A673 (cell line): ENCODE results near the gene ADAT3. TPM values are rescaled to one million over a fixed set of nuclear protein-coding genes. Genes with fewer than 3 reads are reported as not detected.

Source experiments
- BruUV-seq: library from RNA; stranded (reverse); fragments of 400-500 nt; replicated peaks from 2 replicates; lab custom pipeline; 2021; lab: Mats Ljungman, UMichigan
- CTCF ChIA-PET: fragments of 300-600 bp; sonication (Branson Sonifier 250); formaldehyde crosslinking; loops from one replicate; lab custom pipeline; 2022; ENCODE audit warnings: antibody characterized with exemption; lab: Charles Lee
- POLR2A ChIA-PET: fragments of 300-600 bp; sonication (Branson Sonifier 250); formaldehyde crosslinking; loops from one replicate; lab custom pipeline; 2022; ENCODE audit warnings: antibody characterized with exemption; ENCODE audit not compliant: low non-redundant PET; lab: Charles Lee
- DNase-seq: peaks from one replicate; pipeline ENCODE4 v3.0.0-alpha.2; 2015; ENCODE audit warnings: low spot score
- H3K27ac ChIP-seq: fragments of 200-600 bp; sonication (generic); 2 replicates; pipeline ENCODE4 v1.5.1; 2016; ENCODE audit warnings: mixed run types, low read depth, mild to moderate bottlenecking, mixed read lengths, antibody characterized with exemption, low read length; ENCODE audit not compliant: poor library complexity, severe bottlenecking
- H3K27me3 ChIP-seq: fragments of 200-600 bp; sonication (generic); replicated peaks from 2 replicates; pipeline ENCODE4 v1.6.1; 2017; ENCODE audit warnings: mixed run types, low read depth, mild to moderate bottlenecking, mixed read lengths, antibody characterized with exemption, low read length; ENCODE audit not compliant: insufficient read depth, poor library complexity
- H3K36me3 ChIP-seq: fragments of 200-600 bp; sonication (generic); 2 replicates; pipeline ENCODE4 v1.6.1; 2016; ENCODE audit warnings: mixed run types, mild to moderate bottlenecking, mixed read lengths, antibody characterized with exemption, low read length; ENCODE audit not compliant: insufficient read depth, poor library complexity, severe bottlenecking
- H3K4me1 ChIP-seq: fragments of 200-600 bp; sonication (generic); 2 replicates; pipeline ENCODE4 v1.6.1; 2017; ENCODE audit warnings: mixed run types, mild to moderate bottlenecking, mixed read lengths, antibody characterized with exemption, low read length; ENCODE audit not compliant: insufficient read depth, poor library complexity, severe bottlenecking
- H3K4me3 ChIP-seq: fragments of 200-600 bp; sonication (generic); 2 replicates; pipeline ENCODE4 v1.5.1; 2016; ENCODE audit warnings: low read depth, mixed run types, mild to moderate bottlenecking, mixed read lengths, low read length; ENCODE audit not compliant: poor library complexity, severe bottlenecking
- H3K9me3 ChIP-seq: fragments of 200-600 bp; sonication (generic); 2 replicates; pipeline ENCODE4 v1.6.1; 2016; ENCODE audit warnings: mixed run types, low read depth, mild to moderate bottlenecking, mixed read lengths, antibody characterized with exemption, low read length; ENCODE audit not compliant: poor library complexity, severe bottlenecking
- EZH2 ChIP-seq: fragments of 200-600 bp; sonication (generic); IDR thresholded peaks from 2 replicates; pipeline ENCODE4 v1.6.1; 2017; ENCODE audit warnings: borderline replicate concordance, low read depth, mild to moderate bottlenecking, mixed read lengths, antibody characterized with exemption, low read length; ENCODE audit not compliant: poor library complexity, severe bottlenecking
- intact Hi-C: fragments of 100-400 bp; cut with micrococcal nuclease; formaldehyde crosslinking; loops from one replicate; pipeline ENCODE4 v1.10.0; 2022; ENCODE audit not compliant: unreplicated experiment
- total RNA-seq: library from RNA; stranded (reverse); gene quantifications from 2 replicates; pipeline ENCODE4 v1.2.3, GENCODE V29; 2021
- TF ChIP-seq, protein P1 (sequence below): fragments of 300-800, 200-600 bp; sonication (generic); conservative IDR thresholded peaks from 2 replicates; pipeline ENCODE4 v1.5.1; 2017; ENCODE audit warnings: low read depth, mild to moderate bottlenecking, antibody characterized with exemption, low read length, moderate library complexity, mixed read lengths

The ADAT3 gene
- total RNA-seq, 1 experiment from 2014 or later, result 18.0 TPM

DNA sequence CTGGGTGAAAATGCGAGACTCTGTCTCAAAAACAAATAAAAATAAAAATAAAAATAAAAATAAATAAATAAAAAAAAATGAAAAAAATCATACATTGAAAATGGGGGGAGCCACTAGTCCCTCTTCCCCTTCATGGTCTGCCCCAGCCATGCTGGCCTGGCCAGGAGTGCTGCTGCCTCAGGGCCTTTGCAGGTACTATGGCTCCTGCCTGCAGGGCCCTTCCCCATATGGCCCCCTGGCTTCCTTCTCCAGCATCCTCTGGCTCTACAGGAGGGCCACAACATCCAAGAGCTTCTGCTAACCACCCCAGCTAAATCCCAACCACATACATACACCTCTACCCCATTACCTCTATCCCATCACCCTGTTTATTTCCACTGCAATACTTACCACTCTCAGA, 15.3 kb upstream of the ADAT3 start:
- intact Hi-C loops, result no loop called here
- POLR2A ChIA-PET, result interaction anchor here (0.7 kb wide), 1 partner anchor 81 kb away, joined by 3 read pairs; no protein-coding TSS in a partner anchor

DNA sequence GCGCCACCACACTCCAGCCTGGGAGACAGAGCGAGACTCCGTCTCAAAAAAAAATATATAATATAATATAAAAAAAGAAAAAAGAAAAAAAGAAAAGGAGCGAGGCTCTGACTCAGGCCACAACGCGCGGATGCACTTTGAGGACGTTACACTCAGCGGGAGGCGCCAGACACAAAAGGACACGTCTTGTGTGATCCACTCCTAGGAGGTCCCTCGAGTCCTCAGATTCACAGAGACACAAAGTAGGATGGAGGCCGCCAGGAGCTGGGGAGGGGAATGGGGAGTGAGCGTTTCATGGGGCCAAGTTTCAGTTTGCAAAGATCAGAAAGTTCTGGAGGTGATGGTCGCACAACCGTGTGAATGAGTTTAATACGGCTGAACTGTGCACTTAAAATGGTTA, 11.4 kb upstream of the ADAT3 start:
- CTCF ChIA-PET, result no interaction called here
- TF ChIP-seq, protein P1, sequence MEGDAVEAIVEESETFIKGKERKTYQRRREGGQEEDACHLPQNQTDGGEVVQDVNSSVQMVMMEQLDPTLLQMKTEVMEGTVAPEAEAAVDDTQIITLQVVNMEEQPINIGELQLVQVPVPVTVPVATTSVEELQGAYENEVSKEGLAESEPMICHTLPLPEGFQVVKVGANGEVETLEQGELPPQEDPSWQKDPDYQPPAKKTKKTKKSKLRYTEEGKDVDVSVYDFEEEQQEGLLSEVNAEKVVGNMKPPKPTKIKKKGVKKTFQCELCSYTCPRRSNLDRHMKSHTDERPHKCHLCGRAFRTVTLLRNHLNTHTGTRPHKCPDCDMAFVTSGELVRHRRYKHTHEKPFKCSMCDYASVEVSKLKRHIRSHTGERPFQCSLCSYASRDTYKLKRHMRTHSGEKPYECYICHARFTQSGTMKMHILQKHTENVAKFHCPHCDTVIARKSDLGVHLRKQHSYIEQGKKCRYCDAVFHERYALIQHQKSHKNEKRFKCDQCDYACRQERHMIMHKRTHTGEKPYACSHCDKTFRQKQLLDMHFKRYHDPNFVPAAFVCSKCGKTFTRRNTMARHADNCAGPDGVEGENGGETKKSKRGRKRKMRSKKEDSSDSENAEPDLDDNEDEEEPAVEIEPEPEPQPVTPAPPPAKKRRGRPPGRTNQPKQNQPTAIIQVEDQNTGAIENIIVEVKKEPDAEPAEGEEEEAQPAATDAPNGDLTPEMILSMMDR, result no peak
- TF ChIP-seq EZH2, result no peak

More for the DNA sequence above, 15.3 kb upstream of the ADAT3 start:
- Histone ChIP-seq H3K4me3 (no peak overlapping the region), H3K27me3 (no peaks in the 10 kb centered on the region), H3K4me1 (no peaks in the 10 kb centered on the region), H3K36me3 (no peaks in the 10 kb centered on the region), H3K27ac (no peak overlapping the region), H3K9me3 (no peaks in the 10 kb centered on the region)
- no peak for DNase-seq
- BruUV-seq, result no TSS peak
- CTCF ChIA-PET, result no interaction called here
- TF ChIP-seq, protein P1, result no peak
- TF ChIP-seq EZH2, result no peak

DNA sequence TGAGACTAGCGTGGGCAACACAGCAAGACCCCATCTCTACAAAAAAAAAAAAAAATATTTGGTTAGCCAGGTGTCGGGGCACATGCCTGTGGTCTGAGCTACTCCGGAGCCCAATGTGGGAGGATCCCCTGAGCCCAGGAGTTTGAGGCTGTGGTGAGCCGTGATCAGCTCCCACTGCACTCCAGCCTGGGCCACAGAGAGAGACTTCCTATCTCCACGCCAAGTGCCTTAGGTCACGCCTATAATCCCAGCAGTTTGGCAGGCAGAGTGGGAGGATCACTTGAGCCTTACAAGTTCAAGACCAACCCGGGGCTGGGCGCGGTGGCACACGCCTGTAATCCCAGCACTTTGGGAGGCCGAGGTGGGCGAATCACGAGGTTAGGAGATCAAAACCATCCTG, 8.7 kb upstream of the ADAT3 start:
- DNase-seq, result no peak
- no TSS peak for BruUV-seq
- ChIA-PET POLR2A (interaction anchor here (0.6 kb wide), 1 partner anchor 87 kb away, joined by 16 read pairs; no protein-coding TSS in a partner anchor), CTCF (no interaction called here)
- Histone ChIP-seq H3K4me1 (peaks cover 8% of the 10 kb centered on the region), H3K36me3 (no peaks in the 10 kb centered on the region), H3K27ac (no peak overlapping the region), H3K4me3 (no peak overlapping the region), H3K9me3 (no peaks in the 10 kb centered on the region), H3K27me3 (no peaks in the 10 kb centered on the region)
- intact Hi-C loops, result no loop called here
- TF ChIP-seq, protein P1, result no peak
- TF ChIP-seq EZH2, result no peak

More for the DNA sequence above, 11.4 kb upstream of the ADAT3 start:
- intact Hi-C loops, result no loop called here
- no peaks in the 10 kb centered on the region for H3K27me3 ChIP-seq
- no TSS peak for BruUV-seq
- no peaks in the 10 kb centered on the region for H3K36me3 ChIP-seq
- peaks cover 8% of the 10 kb centered on the region for H3K4me1 ChIP-seq
- POLR2A ChIA-PET, result no interaction called here
- H3K9me3 ChIP-seq, result no peaks in the 10 kb centered on the region
- DNase-seq, result no peak
- no peak overlapping the region for H3K4me3 ChIP-seq
- no peak overlapping the region for H3K27ac ChIP-seq
